Frontal cortex (tissue), 4 donors: Measurements from ENCODE around the gene BMS1. TPM values are rescaled to one million over a fixed set of nuclear protein-coding genes. Genes with fewer than 3 reads are reported as not detected.
"Not testable (repeated sequence)": the region's sequence is repeated elsewhere in the genome, so short reads cannot be mapped to it uniquely, and the experiment has no call there.

Source experiments
- DNase-seq, 2 donors: peaks; one replicate each; pipeline ENCODE4 v3.0.0; 2012; ENCODE audit warnings: low spot score in 2 of 2
- FAIRE-seq: peaks from 2 replicates; lab custom pipeline; 2012; peaks lifted over from hg19 to GRCh38; lab: Jason Lieb, UNC
- total RNA-seq: library from RNA; depleted of rRNA; stranded (reverse); fragments of >200 nt; gene quantifications from one replicate; pipeline ENCODE4 v1.2.3, GENCODE V29; 2014
- donor health status: control.
- donor health status: control.
- donor health status: control.

Gene BMS1, protein sequence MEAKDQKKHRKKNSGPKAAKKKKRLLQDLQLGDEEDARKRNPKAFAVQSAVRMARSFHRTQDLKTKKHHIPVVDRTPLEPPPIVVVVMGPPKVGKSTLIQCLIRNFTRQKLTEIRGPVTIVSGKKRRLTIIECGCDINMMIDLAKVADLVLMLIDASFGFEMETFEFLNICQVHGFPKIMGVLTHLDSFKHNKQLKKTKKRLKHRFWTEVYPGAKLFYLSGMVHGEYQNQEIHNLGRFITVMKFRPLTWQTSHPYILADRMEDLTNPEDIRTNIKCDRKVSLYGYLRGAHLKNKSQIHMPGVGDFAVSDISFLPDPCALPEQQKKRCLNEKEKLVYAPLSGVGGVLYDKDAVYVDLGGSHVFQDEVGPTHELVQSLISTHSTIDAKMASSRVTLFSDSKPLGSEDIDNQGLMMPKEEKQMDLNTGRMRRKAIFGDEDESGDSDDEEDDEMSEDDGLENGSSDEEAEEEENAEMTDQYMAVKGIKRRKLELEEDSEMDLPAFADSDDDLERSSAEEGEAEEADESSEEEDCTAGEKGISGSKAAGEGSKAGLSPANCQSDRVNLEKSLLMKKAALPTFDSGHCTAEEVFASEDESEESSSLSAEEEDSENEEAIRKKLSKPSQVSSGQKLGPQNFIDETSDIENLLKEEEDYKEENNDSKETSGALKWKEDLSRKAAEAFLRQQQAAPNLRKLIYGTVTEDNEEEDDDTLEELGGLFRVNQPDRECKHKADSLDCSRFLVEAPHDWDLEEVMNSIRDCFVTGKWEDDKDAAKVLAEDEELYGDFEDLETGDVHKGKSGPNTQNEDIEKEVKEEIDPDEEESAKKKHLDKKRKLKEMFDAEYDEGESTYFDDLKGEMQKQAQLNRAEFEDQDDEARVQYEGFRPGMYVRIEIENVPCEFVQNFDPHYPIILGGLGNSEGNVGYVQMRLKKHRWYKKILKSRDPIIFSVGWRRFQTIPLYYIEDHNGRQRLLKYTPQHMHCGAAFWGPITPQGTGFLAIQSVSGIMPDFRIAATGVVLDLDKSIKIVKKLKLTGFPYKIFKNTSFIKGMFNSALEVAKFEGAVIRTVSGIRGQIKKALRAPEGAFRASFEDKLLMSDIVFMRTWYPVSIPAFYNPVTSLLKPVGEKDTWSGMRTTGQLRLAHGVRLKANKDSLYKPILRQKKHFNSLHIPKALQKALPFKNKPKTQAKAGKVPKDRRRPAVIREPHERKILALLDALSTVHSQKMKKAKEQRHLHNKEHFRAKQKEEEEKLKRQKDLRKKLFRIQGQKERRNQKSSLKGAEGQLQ
- total RNA-seq = 12.6 TPM

GRCh38 chr10:42782446-42783180 is at the start of gene BMS1:
BMS1 (plus strand) TSS chr10:42782795; CDS start chr10:42784395, 1,600 bp downstream.
- DNase-seq (peak; percentile 75 to 85), FAIRE-seq (no peak)

- FAIRE-seq = no peak
- DNase-seq = no peak
These were observed 48.1 kb upstream of the BMS1 start for GRCh38 chr10:42734536-42734935.

DNA sequence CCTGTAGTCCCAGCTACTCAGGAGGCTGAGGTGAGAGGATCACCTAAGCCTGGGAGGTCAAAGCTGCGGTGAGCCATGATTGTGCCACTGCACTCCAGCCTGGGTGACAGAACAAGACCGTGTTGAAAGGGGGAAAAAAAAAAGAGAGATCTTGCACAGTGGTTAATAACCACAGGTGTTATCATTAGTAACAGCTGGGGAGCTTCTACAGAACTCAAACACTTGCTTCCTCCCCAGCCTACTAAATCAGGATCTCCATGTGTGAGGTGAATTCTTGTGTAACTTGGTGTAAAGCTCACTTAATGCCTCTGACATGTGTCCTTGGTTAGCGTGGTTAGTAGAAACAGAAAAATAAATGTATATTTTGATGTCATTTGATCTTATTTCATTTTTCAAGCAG is 43.9 kb upstream of the BMS1 start:
- DNase-seq = no peak
- FAIRE-seq = no peak

DNA sequence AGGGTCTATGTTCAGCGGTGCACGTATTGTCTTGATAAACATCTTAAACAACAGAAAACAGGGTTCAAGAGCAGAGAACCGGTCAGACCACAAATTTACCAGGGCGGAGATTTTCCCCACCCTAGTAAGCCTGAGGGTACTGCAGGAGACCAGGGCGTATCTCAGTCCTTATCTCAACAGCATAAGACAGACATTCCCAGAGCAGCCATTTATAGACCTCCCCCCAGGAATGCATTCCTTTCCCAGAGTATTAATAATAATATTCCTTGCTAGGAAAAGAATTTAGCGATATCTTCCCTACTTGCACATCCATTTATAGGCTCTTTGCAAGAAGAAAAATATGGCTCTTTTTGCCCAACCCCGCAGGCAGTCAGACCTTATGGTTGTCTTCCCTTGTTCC is 41.1 kb upstream of the BMS1 start:
- DNase-seq, FAIRE-seq: not testable (repeated sequence)

DNA sequence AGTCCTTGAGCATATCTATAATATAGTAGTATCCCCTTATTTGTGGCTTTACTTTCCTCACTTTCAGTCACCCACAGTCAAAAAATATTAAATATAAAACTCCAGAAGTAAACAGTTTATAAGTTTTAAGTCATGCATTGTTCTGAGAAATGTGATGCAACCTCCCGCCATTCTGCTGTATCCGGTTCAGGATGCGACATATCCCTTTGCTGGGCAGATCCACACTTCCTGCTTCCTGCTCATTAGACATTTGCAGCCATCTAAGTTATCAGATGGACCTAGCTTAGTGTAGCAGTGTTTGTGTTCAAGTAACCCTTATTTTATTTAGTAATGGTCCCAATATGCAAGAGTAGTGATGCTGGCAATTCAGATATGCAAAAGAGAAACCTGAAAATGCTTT is 38.9 kb upstream of the BMS1 start:
- DNase-seq = no peak
- no peak for FAIRE-seq

- FAIRE-seq (no peak), DNase-seq (no peak)
These were observed 38.4 kb upstream of the BMS1 start for GRCh38 chr10:42744134-42744701.

- peak; percentile 70 to 76 for DNase-seq
- FAIRE-seq = no peak
These were observed 29.5 kb upstream of the BMS1 start for GRCh38 chr10:42753126-42753506.

DNA sequence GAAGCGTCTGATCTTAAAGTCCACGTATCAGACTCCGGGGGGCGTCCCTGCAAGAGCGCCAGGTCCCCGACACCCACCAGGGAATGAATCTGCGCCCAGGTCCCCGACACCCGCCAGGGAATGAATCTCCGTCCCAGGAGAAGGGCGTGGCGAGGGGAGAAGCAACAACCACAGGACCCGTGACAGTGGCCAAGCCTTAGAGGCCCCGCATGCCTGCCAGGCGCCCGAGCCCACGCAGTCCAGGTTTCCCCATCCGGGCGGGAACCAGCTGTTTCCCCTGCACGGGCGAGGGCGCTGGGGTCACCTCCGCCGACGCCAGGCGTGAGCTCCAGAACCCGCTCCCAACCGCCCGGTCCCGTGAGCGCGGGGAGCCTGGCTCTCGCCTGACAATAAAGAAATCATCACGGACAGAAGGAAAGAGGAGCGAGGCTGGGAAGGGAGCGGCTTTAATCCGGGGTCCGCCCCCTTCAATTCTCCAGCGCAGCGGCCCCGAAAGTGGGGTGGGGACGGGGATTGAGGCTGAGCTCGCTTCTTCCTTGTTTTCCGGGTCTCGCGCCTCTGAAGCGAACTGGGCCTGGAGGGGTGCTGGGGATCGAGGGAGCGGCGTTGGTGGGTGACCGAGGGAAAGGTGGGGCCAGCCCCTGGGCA is 29.0 kb upstream of the BMS1 start:
- FAIRE-seq (no peak), DNase-seq (peak in 1 of 2 donors; percentile 29)

GRCh38 chr10:42754155-42755027 is 28.2 kb upstream of the BMS1 start:
- no peak for FAIRE-seq

GRCh38 chr10:42755028-42755451 is 27.6 kb upstream of the BMS1 start:
- no peak for DNase-seq
- FAIRE-seq = no peak

More at GRCh38 chr10:42754155-42755027, 28.2 kb upstream of the BMS1 start:
- peak; percentile 37 to 51 for DNase-seq

DNA sequence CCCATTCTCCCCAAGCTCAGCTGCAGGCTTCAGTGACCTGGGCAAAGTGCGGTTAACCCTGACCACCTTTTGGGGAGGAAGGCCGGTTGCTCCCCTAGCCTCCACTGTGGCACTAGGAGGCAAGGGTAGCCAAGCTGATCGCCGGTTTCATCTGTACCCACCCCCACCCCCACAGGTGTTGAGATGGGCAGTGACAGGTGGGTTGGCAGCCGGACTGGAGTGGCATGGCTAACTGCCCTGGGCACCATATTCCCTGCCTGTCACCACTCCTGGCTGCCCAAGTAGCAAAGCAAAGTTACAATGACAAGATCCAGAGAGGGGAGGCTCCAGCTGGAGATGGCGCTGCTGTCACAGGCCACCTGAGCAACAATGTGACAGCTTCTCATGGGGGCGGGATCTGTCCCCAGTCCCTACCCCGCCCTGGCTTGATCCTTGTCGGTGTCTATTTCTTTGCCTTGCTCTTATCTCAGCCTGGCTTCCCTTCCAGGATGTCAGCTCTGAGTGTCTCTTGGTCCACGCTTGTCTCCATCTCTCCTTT is 27.0 kb upstream of the BMS1 start:
- DNase-seq (no peak), FAIRE-seq (no peak)

DNA sequence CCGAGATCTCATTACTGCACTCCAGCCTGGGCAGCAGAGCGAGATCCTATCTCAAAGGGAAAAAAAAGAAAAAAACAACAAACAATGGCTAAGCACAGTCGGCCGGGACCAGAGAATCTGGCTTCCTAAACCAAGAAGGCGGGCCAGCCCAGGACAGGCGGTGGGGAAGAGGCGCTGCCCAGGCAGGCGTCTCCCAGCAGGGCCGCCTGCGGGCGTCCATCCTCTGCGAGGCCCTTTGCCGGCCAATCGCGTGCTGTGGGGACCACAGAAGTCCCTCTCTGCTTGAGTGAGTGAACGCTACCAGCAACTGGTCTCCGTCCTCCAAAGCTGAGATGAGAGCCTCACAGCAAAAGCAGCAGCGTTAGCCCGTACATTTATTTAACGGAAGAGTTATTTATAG is 14.7 kb upstream of the BMS1 start:
- no peak for DNase-seq
- FAIRE-seq = no peak

- FAIRE-seq (no peak), DNase-seq (no peak)
These were observed 13.9 kb upstream of the BMS1 start for GRCh38 chr10:42768581-42769152.

- no peak for DNase-seq
- no peak for FAIRE-seq
These were observed 13.4 kb upstream of the BMS1 start for GRCh38 chr10:42769173-42769572.

DNA sequence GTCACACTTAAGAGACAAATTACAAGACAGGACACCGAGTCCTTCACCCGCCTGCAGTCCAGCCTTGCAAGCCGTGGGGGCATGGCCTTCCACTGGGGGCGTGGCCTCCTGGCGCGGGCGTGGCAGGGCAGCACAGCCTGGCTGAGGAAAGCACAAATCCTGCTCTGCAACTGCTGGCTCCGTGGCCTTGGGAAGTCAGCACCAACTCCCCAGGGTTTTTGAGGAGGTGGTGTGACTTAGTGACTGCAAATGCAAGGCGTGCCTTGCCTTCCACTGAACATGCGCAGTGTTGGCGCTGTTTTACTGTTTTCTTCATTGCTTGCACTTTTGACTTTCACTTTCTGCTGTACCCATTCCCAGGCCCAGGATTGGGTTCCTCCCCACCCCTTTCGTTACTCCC is 12.9 kb upstream of the BMS1 start:
- DNase-seq (no peak), FAIRE-seq (no peak)

DNA sequence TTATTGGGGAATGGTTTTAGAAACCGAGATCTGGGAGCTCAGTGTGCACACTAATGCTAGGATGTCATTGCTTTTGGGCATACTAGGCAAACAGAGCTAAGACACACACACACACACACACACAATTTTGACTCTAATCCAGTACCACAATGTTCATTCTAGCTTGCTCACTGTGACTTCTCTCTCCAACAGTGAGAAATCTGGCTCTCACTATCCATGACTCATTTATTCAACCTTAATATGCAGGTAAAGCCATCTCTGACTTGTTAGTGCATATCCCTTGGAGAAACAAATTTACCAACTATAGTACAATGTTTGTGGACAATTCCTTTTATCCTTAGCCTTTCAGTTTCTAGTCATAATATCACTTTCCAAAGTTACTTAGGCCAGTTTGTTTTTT is 5.9 kb upstream of the BMS1 start:
- FAIRE-seq (no peak), DNase-seq (no peak)

DNA sequence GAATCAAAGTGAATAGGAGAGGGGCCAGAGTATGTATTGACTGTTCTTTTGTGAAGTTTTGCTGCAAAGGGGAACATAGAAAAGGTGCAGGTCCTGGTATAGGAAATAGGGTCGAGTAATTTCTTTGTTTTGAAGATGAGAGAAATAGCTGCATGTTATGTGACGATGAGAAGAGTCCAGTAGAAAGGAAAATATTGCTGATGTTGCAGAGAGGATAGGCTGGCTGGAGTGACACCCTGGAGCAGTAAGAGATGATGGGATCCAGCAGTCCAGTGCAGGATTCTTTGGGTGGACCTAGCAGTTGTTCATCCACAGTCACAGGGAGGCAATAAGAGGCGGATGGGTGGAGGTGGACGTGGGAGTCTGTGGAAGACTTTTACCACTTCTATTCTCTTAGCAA is 2.1 kb upstream of the BMS1 start:
- no peak for FAIRE-seq
- no peak for DNase-seq
